Ishikawa (cell line): ENCODE measurements around the gene TEKT1.

Experiments used
- CEBPB ChIP-seq: IDR thresholded peaks from 2 replicates; pipeline ENCODE4 v1.6.1; 2012
- CREB1 ChIP-seq: IDR thresholded peaks from 2 replicates; pipeline ENCODE4 v1.6.1; 2012; ENCODE audit warnings: low read depth
- EGR1 ChIP-seq: IDR thresholded peaks from 2 replicates; pipeline ENCODE4 v1.6.1; 2012
- EP300 ChIP-seq: IDR thresholded peaks from 2 replicates; pipeline ENCODE4 v1.6.1; 2012; ENCODE audit warnings: borderline replicate concordance
- FOXM1 ChIP-seq: IDR thresholded peaks from 2 replicates; pipeline ENCODE4 v1.6.1; 2012; ENCODE audit warnings: low read depth, borderline replicate concordance
- NFIC ChIP-seq: IDR thresholded peaks from 2 replicates; pipeline ENCODE4 v1.6.1; 2012
- RAD21 ChIP-seq: IDR thresholded peaks from 2 replicates; pipeline ENCODE4 v1.6.1; 2012; ENCODE audit warnings: low read depth
- TAF1 ChIP-seq: IDR thresholded peaks from 2 replicates; pipeline ENCODE4 v1.6.1; 2012; ENCODE audit warnings: low read depth, mild to moderate bottlenecking
- TCF12 ChIP-seq: IDR thresholded peaks from 2 replicates; pipeline ENCODE4 v1.6.1; 2012; ENCODE audit warnings: low read depth
- TEAD4 ChIP-seq: IDR thresholded peaks from 2 replicates; pipeline ENCODE4 v1.6.1; 2012
- YY1 ChIP-seq: IDR thresholded peaks from 2 replicates; pipeline ENCODE4 v1.6.1; 2012; ENCODE audit warnings: low read depth
- ZBTB7A ChIP-seq: IDR thresholded peaks from 2 replicates; pipeline ENCODE4 v1.6.1; 2012; ENCODE audit warnings: low read depth
- TF ChIP-seq, protein P1 (sequence below): IDR thresholded peaks from 2 replicates; pipeline ENCODE4 v1.6.1; 2012; ENCODE audit warnings: low read depth, mild to moderate bottlenecking
- TF ChIP-seq, protein P2 (sequence below): IDR thresholded peaks from 2 replicates; pipeline ENCODE4 v1.6.1; 2012
- TF ChIP-seq, protein P3 (sequence below): IDR thresholded peaks from 2 replicates; pipeline ENCODE4 v1.6.1; 2012

TEKT1 gene

GRCh38 chr17:6787081-6787693, 44.3 kb downstream of the TEKT1 start:
- TF ChIP-seq NFIC (no peak), TAF1 (no peak), YY1 (no peak), RAD21 (no peak), CREB1 (no peak), EGR1 (no peak)
- TF ChIP-seq, protein P1, sequence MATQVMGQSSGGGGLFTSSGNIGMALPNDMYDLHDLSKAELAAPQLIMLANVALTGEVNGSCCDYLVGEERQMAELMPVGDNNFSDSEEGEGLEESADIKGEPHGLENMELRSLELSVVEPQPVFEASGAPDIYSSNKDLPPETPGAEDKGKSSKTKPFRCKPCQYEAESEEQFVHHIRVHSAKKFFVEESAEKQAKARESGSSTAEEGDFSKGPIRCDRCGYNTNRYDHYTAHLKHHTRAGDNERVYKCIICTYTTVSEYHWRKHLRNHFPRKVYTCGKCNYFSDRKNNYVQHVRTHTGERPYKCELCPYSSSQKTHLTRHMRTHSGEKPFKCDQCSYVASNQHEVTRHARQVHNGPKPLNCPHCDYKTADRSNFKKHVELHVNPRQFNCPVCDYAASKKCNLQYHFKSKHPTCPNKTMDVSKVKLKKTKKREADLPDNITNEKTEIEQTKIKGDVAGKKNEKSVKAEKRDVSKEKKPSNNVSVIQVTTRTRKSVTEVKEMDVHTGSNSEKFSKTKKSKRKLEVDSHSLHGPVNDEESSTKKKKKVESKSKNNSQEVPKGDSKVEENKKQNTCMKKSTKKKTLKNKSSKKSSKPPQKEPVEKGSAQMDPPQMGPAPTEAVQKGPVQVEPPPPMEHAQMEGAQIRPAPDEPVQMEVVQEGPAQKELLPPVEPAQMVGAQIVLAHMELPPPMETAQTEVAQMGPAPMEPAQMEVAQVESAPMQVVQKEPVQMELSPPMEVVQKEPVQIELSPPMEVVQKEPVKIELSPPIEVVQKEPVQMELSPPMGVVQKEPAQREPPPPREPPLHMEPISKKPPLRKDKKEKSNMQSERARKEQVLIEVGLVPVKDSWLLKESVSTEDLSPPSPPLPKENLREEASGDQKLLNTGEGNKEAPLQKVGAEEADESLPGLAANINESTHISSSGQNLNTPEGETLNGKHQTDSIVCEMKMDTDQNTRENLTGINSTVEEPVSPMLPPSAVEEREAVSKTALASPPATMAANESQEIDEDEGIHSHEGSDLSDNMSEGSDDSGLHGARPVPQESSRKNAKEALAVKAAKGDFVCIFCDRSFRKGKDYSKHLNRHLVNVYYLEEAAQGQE = no peak
- TF ChIP-seq, protein P2, sequence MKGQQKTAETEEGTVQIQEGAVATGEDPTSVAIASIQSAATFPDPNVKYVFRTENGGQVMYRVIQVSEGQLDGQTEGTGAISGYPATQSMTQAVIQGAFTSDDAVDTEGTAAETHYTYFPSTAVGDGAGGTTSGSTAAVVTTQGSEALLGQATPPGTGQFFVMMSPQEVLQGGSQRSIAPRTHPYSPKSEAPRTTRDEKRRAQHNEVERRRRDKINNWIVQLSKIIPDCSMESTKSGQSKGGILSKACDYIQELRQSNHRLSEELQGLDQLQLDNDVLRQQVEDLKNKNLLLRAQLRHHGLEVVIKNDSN = no peak

DNA sequence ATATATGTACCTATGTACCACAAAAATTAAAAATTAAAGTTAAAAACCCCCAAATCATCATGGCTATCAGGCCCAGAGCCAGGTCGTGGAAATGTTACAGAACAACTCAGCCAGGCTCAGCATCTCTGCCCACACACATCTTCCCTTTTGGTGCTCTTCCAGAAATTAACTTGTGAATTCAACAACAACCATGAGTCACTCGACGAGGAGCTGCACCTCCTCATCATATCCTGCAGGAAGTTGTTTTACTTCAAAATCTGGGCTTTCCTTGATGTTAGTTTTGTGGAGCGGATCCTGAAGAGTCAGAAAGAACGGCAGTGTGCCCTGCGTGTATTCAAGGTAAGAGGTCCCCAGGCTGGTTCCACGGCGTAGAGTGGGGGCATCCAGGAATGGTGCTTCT, 44.9 kb downstream of the TEKT1 start:
- TF ChIP-seq EGR1 (no peak), YY1 (no peak), ZBTB7A (no peak), NFIC (no peak), EP300 (no peak), TCF12 (no peak), FOXM1 (no peak), TEAD4 (no peak), CEBPB (no peak), RAD21 (no peak), TAF1 (no peak), CREB1 (no peak)
- TF ChIP-seq, protein P3, sequence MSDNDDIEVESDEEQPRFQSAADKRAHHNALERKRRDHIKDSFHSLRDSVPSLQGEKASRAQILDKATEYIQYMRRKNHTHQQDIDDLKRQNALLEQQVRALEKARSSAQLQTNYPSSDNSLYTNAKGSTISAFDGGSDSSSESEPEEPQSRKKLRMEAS = no peak
- TF ChIP-seq, protein P2 = no peak
- TF ChIP-seq, protein P1 = no peak

- TF ChIP-seq CREB1 (no peak), RAD21 (no peak), EGR1 (no peak), CEBPB (no peak), YY1 (no peak), NFIC (no peak), TEAD4 (no peak), ZBTB7A (no peak), FOXM1 (no peak), TAF1 (no peak), TCF12 (no peak), EP300 (no peak)
- TF ChIP-seq, protein P3 = no peak
- TF ChIP-seq, protein P2 = no peak
- TF ChIP-seq, protein P1 = no peak
Observed at GRCh38 chr17:6782244-6782643, 49.3 kb downstream of the TEKT1 start.

DNA sequence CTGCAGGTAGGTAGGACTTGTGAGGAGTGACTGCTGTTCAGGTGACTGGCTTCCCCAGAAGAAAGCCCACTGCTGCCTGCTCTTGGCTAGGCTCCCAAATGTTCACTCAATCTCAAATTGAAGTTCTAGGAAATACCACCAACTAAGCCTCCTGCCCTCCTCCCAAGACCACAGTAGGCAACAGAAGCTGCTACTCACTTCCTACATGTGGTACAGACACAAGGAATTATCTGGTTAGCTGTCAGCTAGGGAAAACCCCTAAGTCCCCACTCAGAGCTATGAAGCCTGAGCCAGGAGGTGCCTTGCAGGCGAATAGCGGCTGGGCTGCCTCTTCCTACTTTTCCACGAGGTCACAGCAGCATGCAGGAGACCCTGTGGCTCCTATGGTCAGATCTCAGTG, 50.6 kb downstream of the TEKT1 start:
- no peak for TF ChIP-seq NFIC
- no peak for TF ChIP-seq FOXM1
- TF ChIP-seq, protein P3 = no peak
- TF ChIP-seq CEBPB = no peak
- TF ChIP-seq, protein P1 = no peak
- TF ChIP-seq, protein P2 = no peak
- no peak for TF ChIP-seq EP300
- no peak for TF ChIP-seq CREB1
- no peak for TF ChIP-seq ZBTB7A
- no peak for TF ChIP-seq TCF12
- TF ChIP-seq YY1 = no peak
- TF ChIP-seq RAD21 = no peak
- TF ChIP-seq TAF1 = no peak
